ENCODE data around the gene ORAI1. TPM values are rescaled to one million over a fixed set of nuclear protein-coding genes. Genes with fewer than 3 reads are reported as not detected.

Gene ORAI1
- total and polyA plus RNA-seq, 3 donors from 2014 or later = 30.3 to 70.7 (median 46.8) TPM

DNA sequence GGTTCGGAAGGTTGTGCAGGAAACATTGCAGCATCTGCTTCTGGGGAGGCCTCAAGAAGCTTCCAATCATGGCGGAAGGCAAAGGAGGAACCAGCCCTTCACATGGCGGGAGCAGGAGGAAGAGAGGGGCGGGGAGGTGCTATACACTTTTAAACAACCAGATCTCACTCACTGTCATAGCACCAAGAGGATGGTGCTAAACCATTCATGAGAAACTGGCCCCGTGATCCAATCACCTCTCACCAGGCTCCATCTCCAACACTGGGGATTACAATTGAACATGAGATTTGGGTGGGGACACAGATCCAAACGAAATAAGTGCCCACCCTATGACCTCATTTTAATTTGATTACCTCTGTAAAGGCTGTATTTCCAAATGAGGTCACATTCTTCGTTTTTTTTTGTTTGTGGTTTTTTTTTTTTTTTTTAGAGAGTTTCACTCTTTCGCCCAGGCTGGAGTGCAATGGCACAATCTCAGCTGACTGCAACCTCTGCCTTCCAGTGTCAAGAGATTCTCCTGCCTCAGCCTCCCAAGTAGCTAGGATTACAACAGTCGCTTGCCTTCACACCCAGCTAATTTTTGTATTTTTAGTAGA is 11.4 kb upstream of the ORAI1 start:
- no peaks in the 10 kb centered on the region for H3K9me3 ChIP-seq
- intact Hi-C loops (cut with DNase I; ENCODE audit: low total_unique reads) = no loop called here
- WGBS, 2 donors = 64 to 72% methylated on average over 9 of the region's 9 CpGs
- TF ChIP-seq, protein P1, sequence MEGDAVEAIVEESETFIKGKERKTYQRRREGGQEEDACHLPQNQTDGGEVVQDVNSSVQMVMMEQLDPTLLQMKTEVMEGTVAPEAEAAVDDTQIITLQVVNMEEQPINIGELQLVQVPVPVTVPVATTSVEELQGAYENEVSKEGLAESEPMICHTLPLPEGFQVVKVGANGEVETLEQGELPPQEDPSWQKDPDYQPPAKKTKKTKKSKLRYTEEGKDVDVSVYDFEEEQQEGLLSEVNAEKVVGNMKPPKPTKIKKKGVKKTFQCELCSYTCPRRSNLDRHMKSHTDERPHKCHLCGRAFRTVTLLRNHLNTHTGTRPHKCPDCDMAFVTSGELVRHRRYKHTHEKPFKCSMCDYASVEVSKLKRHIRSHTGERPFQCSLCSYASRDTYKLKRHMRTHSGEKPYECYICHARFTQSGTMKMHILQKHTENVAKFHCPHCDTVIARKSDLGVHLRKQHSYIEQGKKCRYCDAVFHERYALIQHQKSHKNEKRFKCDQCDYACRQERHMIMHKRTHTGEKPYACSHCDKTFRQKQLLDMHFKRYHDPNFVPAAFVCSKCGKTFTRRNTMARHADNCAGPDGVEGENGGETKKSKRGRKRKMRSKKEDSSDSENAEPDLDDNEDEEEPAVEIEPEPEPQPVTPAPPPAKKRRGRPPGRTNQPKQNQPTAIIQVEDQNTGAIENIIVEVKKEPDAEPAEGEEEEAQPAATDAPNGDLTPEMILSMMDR (IDR thresholded peaks at IDR 0.05) = no peak
- TF ChIP-seq POLR2A (IDR thresholded peaks at IDR 0.05) = no peak
- H3K27ac ChIP-seq = no peak overlapping the region
- H3K36me3 ChIP-seq (ENCODE audit: low read depth, missing control alignments) = no peaks in the 10 kb centered on the region
- H3K4me1 ChIP-seq = peaks cover 3% of the 10 kb centered on the region
- peak overlapping the region in 1 of 2 donors; percentile 13 for H3K4me3 ChIP-seq
- DNase-seq = no peak
- no peaks in the 10 kb centered on the region for H3K27me3 ChIP-seq

DNA sequence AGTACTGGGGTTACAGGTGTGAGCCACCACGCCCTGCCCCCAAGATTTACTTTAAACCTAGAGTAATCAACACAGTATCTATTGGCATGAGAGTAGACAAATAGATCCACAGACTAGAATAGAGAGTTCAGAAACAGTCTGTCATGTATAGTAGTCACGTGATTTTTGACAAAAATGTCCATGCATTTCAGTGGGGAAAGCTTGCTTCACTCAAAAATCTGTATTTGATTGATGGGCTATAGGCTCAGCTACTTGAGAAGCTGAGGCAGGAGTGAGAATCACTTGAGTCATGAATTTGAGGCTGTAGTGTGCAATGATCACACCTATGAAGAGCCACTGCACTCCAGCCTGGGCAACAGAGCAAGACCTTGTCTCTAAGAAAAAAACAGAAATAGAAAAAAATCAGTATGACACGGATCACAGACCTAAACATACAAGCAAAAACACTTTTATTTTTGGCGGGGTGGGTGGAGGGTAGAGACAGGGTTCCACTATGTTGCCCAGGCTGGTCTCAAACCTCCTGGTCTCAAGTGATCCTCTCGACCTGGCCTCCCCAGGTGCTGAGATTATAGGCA is 7.6 kb upstream of the ORAI1 start:
- Histone ChIP-seq H3K36me3 (ENCODE audit: low read depth, missing control alignments) (no peaks in the 10 kb centered on the region), H3K27ac (no peak overlapping the region), H3K9me3 (no peaks in the 10 kb centered on the region), H3K27me3 (no peaks in the 10 kb centered on the region), H3K4me1 (no peaks in the 10 kb centered on the region), H3K4me3 (no peak overlapping the region)
- intact Hi-C loops (cut with DNase I; ENCODE audit: low total_unique reads) = no loop called here
- DNase-seq = no peak
- TF ChIP-seq, protein P1 (IDR thresholded peaks at IDR 0.05) = no peak
- no peak for TF ChIP-seq POLR2A (IDR thresholded peaks at IDR 0.05)
- 88 to 90% methylated on average over 5 of the region's 5 CpGs for WGBS, 2 donors

DNA sequence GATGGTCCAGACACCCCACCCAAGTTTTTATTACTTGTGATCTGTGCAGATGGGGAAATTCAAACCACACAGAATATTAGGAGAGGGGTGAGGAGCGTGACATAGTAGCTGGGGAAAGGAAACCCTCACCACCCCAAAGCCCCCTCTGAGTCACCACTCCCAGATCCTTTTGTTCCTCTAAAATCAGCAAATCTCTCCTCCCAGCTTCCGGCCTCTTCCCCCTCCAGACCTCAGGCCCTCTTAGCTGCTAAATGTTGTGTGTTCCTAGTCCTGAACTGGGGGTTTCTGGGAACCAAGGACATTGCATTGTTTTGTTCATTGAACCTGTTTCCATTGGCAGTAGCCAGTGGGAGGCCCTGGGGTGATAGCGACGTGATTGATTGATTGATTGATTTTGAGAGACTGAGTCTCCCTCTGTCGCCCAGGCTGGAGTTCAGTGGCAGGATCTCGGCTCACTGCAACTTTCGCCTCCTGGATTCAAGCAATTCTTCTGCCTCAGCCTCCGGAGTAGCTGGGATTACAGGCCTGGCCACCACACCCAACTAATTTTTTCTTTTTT is 5.9 kb upstream of the ORAI1 start:
- peaks cover 6% of the 10 kb centered on the region for H3K4me1 ChIP-seq
- no peak for DNase-seq
- H3K27me3 ChIP-seq = no peaks in the 10 kb centered on the region
- no peaks in the 10 kb centered on the region for H3K36me3 ChIP-seq (ENCODE audit: low read depth, missing control alignments)
- intact Hi-C loops (cut with DNase I; ENCODE audit: low total_unique reads) = no loop called here
- H3K4me3 ChIP-seq = no peak overlapping the region
- TF ChIP-seq, protein P1 (IDR thresholded peaks at IDR 0.05) = no peak
- no peak for TF ChIP-seq POLR2A (IDR thresholded peaks at IDR 0.05)
- H3K27ac ChIP-seq = no peak overlapping the region
- WGBS, 2 donors = 81 to 86% methylated on average over 8 of the region's 8 CpGs
- no peaks in the 10 kb centered on the region for H3K9me3 ChIP-seq

DNA sequence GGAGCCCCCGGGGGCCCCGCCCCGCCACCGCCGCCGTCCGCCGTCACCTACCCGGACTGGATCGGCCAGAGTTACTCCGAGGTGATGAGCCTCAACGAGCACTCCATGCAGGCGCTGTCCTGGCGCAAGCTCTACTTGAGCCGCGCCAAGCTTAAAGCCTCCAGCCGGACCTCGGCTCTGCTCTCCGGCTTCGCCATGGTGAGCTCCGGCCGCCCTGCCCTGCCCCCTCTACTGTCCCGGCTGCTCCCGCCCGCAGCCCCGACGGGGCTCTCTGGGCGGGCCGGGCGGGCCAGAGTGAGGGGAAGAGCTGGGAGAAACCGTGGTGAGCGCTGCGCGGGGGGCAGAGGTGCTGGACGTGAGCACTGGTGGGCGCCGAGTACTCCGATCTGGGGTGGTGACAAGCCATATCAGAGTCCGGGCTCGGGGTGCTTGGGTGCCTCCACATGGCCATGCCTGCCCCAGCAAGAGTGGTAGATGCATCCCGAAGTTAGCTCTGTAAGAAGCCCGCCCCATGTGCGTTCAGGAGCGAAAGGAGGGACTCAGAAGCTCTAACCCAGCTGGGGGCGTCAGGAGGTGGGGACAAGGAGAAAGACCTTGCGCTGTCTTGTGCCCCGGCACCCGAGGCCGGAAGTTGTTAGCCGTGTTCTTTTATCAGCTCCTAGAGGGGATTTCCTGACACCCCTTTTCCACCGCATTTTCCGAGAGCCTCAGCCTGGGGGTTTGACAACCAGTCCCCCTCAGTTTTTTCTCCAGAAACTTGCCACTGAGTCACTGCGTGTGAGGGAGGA is 717 bp downstream of the ORAI1 start:
- peak; percentile 62 for DNase-seq
- Histone ChIP-seq H3K9me3 (no peaks in the 10 kb centered on the region), H3K4me1 (peaks cover 51% of the 10 kb centered on the region), H3K27me3 (no peaks in the 10 kb centered on the region), H3K36me3 (ENCODE audit: low read depth, missing control alignments) (no peaks in the 10 kb centered on the region), H3K4me3 (peak overlapping the region; percentile 66 to 69), H3K27ac (peak overlapping the region; percentile 80 to 93)
- TF ChIP-seq, protein P1 (IDR thresholded peaks at IDR 0.05) = no peak
- TF ChIP-seq POLR2A (IDR thresholded peaks at IDR 0.05) = no peak
- 1% methylated on average over 23 to 35 of the region's 53 CpGs for WGBS, 2 donors
- intact Hi-C loops (cut with DNase I; ENCODE audit: low total_unique reads) = no loop called here

Data from testis (tissue), 3 donors.